HG03460 (cell line): Measurements from ENCODE around the gene KRT78.

Source experiments
- ATAC-seq: cut with Tn5 transposase; IDR thresholded peaks from one replicate; pipeline ENCODE4 v1.9.1; 2021; ENCODE audit not compliant: unreplicated experiment

Gene KRT78

GRCh38 chr12:52813203-52813819, 35.5 kb downstream of the KRT78 start:
- no peak for ATAC-seq

GRCh38 chr12:52812749-52813148, 36.0 kb downstream of the KRT78 start:
- ATAC-seq: no peak

- ATAC-seq: no peak
These were observed 36.8 kb downstream of the KRT78 start for GRCh38 chr12:52812073-52812400.

GRCh38 chr12:52811191-52812072, 37.4 kb downstream of the KRT78 start:
- no peak for ATAC-seq

GRCh38 chr12:52810554-52810953, 38.2 kb downstream of the KRT78 start:
- ATAC-seq: no peak

- no peak for ATAC-seq
These were observed 39.6 kb downstream of the KRT78 start for GRCh38 chr12:52809166-52809565.

GRCh38 chr12:52808573-52809160, 40.1 kb downstream of the KRT78 start:
- ATAC-seq: no peak

- no peak for ATAC-seq
These were observed 41.0 kb downstream of the KRT78 start for GRCh38 chr12:52807544-52808470.

GRCh38 chr12:52806821-52807543, 41.8 kb downstream of the KRT78 start:
- no peak for ATAC-seq

GRCh38 chr12:52806169-52806811, 42.5 kb downstream of the KRT78 start:
- no peak for ATAC-seq

- ATAC-seq: no peak
These were observed 43.1 kb downstream of the KRT78 start for GRCh38 chr12:52805739-52806138.

GRCh38 chr12:52805000-52805399, 43.8 kb downstream of the KRT78 start:
- ATAC-seq: no peak

GRCh38 chr12:52802442-52802841, 46.4 kb downstream of the KRT78 start:
- no peak for ATAC-seq

GRCh38 chr12:52801773-52802172, 47.0 kb downstream of the KRT78 start:
- ATAC-seq: no peak

GRCh38 chr12:52800259-52800917, 48.4 kb downstream of the KRT78 start:
- ATAC-seq: no peak

- no peak for ATAC-seq
These were observed 49.1 kb downstream of the KRT78 start for GRCh38 chr12:52799505-52800211.

GRCh38 chr12:52798671-52799504, 49.9 kb downstream of the KRT78 start:
- no peak for ATAC-seq
